Right renal cortex interstitium (tissue), 3 donors: Measurements from ENCODE around the gene CDKAL1. TPM values are rescaled to one million over a fixed set of nuclear protein-coding genes. Genes with fewer than 3 reads are reported as not detected.
"Not testable (repeated sequence)": the region's sequence is repeated elsewhere in the genome, so short reads cannot be mapped to it uniquely, and the experiment has no call there.

ENCODE experiments used
- DNase-seq, 3 donors: peaks; one replicate each; pipeline ENCODE4 v3.0.0-alpha.2; 2013; ENCODE audit warnings: low read depth in 3 of 3, low spot score in 2 of 3
- polyA plus RNA-seq, 3 donors: library from polyadenylated mRNA; unstranded; fragments of 120-200 nt; gene quantifications; one replicate each; pipeline ENCODE4 v1.2.1, GENCODE V29; 2013; ENCODE audit not compliant: insufficient read length in 3 of 3

The CDKAL1 gene
- polyA plus RNA-seq, 3 donors = 18.4 to 19.6 (median 19.6) TPM

- not testable (repeated sequence) for DNase-seq
Observed at GRCh38 chr6:20732362-20732761, 198.1 kb downstream of the CDKAL1 start.

DNA sequence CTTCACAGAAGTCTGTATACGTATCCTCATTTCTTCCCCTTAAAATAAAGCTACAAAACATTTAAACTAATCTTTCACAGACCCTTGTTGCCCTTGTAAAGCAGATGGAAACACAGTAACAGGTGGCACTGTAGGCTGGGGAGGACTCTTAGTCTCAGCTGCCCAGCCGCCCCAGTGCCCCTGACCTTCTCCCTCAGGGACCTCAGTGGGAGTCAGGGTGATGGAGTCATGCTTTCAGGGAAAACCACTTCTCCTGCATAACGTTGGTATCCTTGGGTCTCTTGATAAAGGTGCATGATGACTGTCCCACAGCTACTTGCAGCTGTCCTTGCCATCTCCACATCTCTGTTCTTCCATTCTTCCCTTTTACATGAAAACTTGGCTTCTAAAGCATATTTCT, 198.6 kb downstream of the CDKAL1 start:
- no peak for DNase-seq

GRCh38 chr6:20737912-20738311, 203.7 kb downstream of the CDKAL1 start:
- DNase-seq = no peak

DNA sequence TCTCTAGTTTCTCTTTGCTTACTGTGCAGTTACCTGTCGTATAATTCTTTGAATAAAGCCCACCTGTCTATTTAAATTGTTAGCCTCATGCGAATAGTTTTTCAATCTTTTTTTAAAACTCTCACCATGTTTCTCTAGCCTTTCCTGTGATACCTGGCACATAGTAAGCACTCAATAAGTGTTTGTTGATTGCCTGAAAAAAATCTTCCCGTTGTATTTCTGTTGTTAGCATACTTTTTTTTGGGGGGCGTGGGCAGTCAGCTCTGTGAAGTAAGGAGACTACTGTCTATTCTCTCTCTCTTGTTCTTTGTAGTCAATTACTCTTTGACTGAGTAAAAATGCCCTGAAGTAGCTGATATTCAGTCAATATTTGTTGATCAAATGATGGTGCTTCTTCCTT, 205.8 kb downstream of the CDKAL1 start:
- DNase-seq = no peak

DNA sequence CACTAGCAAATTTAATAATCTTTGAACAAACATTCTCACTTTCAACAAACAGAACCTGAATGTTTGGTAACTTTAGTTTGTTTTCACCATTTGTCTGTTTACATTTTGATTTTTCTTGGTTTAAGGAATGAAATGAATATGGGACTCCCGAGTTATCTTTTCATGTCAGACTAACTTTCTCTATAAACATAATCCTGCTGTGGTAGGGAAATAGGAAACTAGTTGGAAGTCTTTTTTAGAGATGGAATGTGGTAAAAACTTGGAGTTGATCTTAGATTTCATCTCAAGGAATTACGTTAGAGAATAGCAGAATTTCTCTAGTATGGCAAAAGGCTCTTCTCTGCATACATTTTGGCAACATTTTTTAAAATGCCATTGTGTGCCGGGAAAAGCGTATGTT, 206.5 kb downstream of the CDKAL1 start:
- DNase-seq = no peak

- no peak for DNase-seq
Observed at GRCh38 chr6:20741490-20741889, 207.2 kb downstream of the CDKAL1 start.

- DNase-seq = no peak
Observed at GRCh38 chr6:20744911-20745557, 210.8 kb downstream of the CDKAL1 start.

DNA sequence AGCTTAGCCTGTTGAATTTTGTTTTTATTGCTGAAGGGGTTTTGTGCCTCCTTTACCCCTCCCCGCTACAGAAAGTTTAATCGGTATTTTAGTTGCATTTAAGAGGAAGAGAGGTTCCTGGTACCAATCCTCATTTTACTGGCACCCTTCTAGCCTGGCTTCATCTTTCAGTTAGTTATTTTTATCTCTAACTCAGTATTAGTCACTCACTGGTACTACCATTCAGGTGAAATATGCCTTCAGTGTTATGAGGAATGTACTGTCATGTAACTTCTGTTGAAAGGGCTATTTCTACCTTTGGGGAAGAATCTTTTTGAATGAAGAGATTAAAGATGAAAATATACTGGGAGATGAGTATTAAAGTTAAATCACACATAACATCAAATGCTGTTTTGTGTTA, 211.8 kb downstream of the CDKAL1 start:
- no peak for DNase-seq

GRCh38 chr6:20746805-20747558, 212.7 kb downstream of the CDKAL1 start:
- no peak for DNase-seq

DNA sequence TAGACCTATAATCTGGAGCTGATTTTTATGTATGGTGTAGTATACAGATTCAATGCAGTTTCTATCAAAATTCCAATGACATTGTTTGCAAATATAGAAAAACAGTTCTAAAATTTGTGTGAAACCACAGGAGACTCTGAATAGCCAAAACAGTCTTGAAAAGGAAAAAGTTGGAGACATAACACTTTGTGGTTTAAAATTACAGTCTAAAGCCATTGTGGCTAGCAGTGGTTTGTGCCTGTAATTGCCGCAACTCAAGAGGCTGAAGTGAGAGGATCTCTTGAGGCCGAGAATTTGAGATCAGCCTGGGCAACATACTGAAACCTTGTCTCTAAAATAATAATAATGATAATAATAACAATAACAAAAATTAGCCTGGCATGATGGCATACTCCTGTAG, 213.7 kb downstream of the CDKAL1 start:
- no peak for DNase-seq

GRCh38 chr6:20751293-20751935, 217.2 kb downstream of the CDKAL1 start:
- DNase-seq = no peak

DNA sequence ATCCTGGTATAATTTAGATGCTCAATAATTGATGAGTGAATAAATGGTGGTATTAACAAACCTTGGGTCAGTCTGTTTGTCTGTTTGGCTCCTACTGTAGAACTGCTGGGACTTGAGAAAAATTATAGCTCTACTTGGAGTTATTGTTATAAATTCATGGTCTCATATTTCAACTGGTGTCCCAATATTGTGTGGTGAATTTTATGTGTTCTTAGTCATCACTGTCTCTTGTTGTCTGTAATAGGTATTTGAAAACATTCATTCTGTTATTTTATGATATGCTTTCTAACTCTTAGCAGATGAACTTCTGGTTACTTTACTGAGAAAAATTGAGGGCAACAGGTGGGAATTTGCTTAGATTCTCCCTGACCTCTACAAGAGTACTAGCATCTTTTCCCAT, 221.4 kb downstream of the CDKAL1 start:
- DNase-seq = no peak

DNA sequence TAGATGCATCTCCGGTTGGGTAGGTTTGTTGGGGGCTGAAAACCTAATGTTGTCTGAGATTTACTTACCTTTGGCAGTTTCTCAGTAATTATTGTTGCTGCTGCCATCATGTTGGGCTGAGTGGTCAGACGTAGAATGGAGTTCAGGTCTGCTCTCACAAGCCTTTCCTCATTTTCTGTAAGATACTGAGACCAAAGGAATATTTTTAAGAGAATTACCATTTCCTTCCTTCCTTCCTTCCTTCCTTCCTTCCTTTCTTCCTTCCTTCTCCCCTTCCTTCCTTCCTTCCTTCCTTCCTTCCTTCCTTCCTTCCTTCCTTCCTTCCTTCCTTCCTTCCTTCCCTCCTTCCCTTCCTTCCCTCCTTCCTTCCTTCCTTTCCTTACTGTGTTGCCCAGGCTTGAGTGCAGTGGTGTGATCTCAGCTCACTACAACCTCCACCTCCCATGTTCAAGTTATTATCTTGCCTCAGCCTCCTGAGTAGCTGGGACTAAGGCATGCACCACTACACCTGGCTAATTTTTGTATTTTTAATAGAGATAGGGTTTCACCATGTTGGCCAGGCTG, 222.4 kb downstream of the CDKAL1 start:
- not testable (repeated sequence) for DNase-seq

- no peak for DNase-seq
Observed at GRCh38 chr6:20757761-20758160, 223.5 kb downstream of the CDKAL1 start.

- DNase-seq = no peak
Observed at GRCh38 chr6:20763296-20763695, 229.0 kb downstream of the CDKAL1 start.

- DNase-seq = no peak
Observed at GRCh38 chr6:20769631-20770030, 235.4 kb downstream of the CDKAL1 start.

GRCh38 chr6:20770773-20771172, 236.5 kb downstream of the CDKAL1 start:
- DNase-seq = no peak

DNA sequence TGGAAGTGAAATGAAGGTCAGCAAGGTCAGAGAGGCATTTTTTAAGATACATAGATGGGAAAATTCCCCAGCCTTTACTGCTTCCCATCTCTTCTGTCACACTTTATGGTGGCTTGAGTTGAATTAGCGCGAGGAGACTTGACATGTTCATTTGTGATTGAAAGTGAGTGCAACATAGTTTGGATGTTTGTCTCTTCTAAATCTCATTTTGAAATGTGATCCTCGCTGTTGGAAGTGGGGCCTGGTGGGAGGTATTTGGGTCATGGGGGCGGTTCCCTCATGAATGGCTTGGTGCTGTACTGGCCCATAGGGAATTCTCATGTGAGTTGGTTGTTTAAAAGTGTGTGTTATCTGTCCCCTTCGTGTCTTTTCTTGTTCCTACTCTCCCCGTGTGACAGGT, 237.2 kb downstream of the CDKAL1 start:
- DNase-seq = no peak

GRCh38 chr6:20773822-20774221, 239.6 kb downstream of the CDKAL1 start:
- DNase-seq = no peak

DNA sequence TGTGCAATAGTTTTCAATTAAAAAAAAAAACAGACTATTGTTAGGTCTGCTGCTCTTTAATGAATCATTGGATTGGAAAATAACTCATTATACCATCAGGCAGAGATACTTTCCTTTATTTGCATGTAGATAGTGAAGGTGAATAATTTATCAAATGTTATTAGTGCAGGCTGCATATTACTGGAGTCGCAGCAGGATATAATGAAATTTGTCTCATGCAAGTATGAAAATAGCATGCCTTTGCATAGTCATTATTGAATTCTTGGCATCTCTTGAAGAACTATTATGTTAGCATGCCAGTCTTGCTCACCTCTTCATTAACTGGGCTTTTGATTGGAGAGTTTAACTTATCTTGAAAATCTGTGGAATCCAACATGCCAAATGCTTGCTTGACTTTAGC, 241.7 kb downstream of the CDKAL1 start:
- no peak for DNase-seq

DNA sequence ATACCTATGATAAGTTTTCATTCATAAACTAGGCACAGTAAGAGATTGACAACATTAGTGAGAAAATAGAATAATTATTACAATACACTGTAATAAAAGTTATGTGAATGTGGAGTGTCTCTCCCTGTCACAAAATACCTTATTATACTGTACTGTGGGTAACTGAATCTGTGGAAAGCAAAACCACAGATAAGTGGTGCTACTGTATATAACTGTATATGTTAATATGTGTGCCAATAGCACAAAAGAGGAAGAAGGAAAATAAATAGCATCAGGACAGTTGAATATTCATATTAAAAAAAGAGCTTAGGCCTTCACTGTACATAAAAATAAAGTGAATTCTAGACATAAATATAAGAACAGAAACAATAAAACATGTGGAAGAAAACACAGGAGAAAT, 243.5 kb downstream of the CDKAL1 start:
- no peak for DNase-seq

- no peak for DNase-seq
Observed at GRCh38 chr6:20778459-20778858, 244.2 kb downstream of the CDKAL1 start.
